Small intestine (tissue), 7 donors: ENCODE data around the gene SMARCA1. TPM values are rescaled to one million over a fixed set of nuclear protein-coding genes. Genes with fewer than 3 reads are reported as not detected.

Experiments
- DNase-seq, 2 donors: peaks; one replicate each; pipeline versions ENCODE4 v3.0.0 to v3.0.0-alpha.2; 2013
- FAIRE-seq: peaks from 2 replicates; lab custom pipeline; 2012; peaks lifted over from hg19 to GRCh38; lab: Jason Lieb, UNC
- H3K27ac ChIP-seq, 3 donors: one replicate each; pipeline ENCODE4 v1.5.1; 2013; ENCODE audit warnings: low read length in 2 of 3, mild to moderate bottlenecking in 2 of 3, control low read depth in 1 of 3, inconsistent platforms in 1 of 3, low read depth in 1 of 3, moderate library complexity in 1 of 3
- H3K27me3 ChIP-seq, 3 donors: one replicate each; pipeline ENCODE4 v1.6.1; 2013; ENCODE audit warnings: low read length in 3 of 3, inconsistent platforms in 1 of 3; ENCODE audit not compliant: control insufficient read depth in 3 of 3, insufficient read depth in 3 of 3
- H3K36me3 ChIP-seq, 3 donors: one replicate each; pipeline ENCODE4 v1.6.1; 2013; ENCODE audit warnings: low read length in 3 of 3, inconsistent platforms in 1 of 3, low read depth in 1 of 3, mild to moderate bottlenecking in 1 of 3, moderate library complexity in 1 of 3; ENCODE audit not compliant: control insufficient read depth in 3 of 3, insufficient read depth in 2 of 3
- H3K4me1 ChIP-seq, 3 donors: one replicate each; pipeline ENCODE4 v1.6.1; 2013; ENCODE audit warnings: low read length in 2 of 3, inconsistent platforms in 1 of 3, low read depth in 1 of 3, mild to moderate bottlenecking in 1 of 3, moderate library complexity in 1 of 3; ENCODE audit not compliant: control insufficient read depth in 3 of 3, insufficient read depth in 2 of 3
- H3K4me3 ChIP-seq, 3 donors: one replicate each; pipeline ENCODE4 v1.5.1; 2013; ENCODE audit warnings: low read length in 3 of 3, control low read depth in 1 of 3, inconsistent platforms in 1 of 3, low read depth in 1 of 3, mild to moderate bottlenecking in 1 of 3, moderate library complexity in 1 of 3
- H3K9me3 ChIP-seq, 2 donors: one replicate each; pipeline ENCODE4 v1.6.1; 2013; ENCODE audit warnings: low read depth in 1 of 2, low read length in 1 of 2; ENCODE audit not compliant: control insufficient read depth in 2 of 2, insufficient read depth in 1 of 2
- WGBS, 3 donors: extraction: QIAGEN DNeasy Blood & Tissue Kit; methylation state at CpG; one replicate each; pipeline ENCODE4 v1.1.7; 2013; 5-methylcytosine and 5-hydroxymethylcytosine counted together
- polyA plus RNA-seq, 4 donors: library from polyadenylated mRNA; stranded (reverse) in 3 of 4; unstranded in 1 of 4; fragments of 200-250 nt in 3 of 4; fragments of 120-200 nt in 1 of 4; gene quantifications; one replicate each; pipeline versions ENCODE4 v1.2.1 to v1.2.3, GENCODE V29; 2013
- donor health status: healthy with polysubstance abuse.
- donor health status: control.
- donor health status: control.
- donor health status: Bipolar disorder and iron deficiency.
- donor health status: healthy.

SMARCA1 gene
- polyA plus RNA-seq, 4 donors, result 0.67 to 35.1 (median 4.9) TPM

GRCh38 chrX:129540068-129540653, 16.9 kb upstream of the SMARCA1 start, which contains the start of gene OCRL:
TSS of gene OCRL (plus strand) at chrX:129540259. CDS start at chrX:129540440, 181 bp downstream.
- Histone ChIP-seq H3K27me3 (no peaks in the 10 kb centered on the region), H3K4me1 (peaks cover 0 to 3% (median 0%) of the 10 kb centered on the region in 3 donors), H3K4me3 (peak within 1 kb of the TSS; percentile 57 to 65 (median 62)), H3K36me3 (no peaks in the 10 kb centered on the region), H3K9me3 (no peaks in the 10 kb centered on the region), H3K27ac (peak within 1 kb of the TSS; percentile 43 to 78 (median 77))
- DNase-seq, result peak; percentile 63 to 77
- no peak for FAIRE-seq
- WGBS, 3 donors, result 1 to 30% (median 10%) methylated on average over 25 to 48 of the region's 60 CpGs

DNA sequence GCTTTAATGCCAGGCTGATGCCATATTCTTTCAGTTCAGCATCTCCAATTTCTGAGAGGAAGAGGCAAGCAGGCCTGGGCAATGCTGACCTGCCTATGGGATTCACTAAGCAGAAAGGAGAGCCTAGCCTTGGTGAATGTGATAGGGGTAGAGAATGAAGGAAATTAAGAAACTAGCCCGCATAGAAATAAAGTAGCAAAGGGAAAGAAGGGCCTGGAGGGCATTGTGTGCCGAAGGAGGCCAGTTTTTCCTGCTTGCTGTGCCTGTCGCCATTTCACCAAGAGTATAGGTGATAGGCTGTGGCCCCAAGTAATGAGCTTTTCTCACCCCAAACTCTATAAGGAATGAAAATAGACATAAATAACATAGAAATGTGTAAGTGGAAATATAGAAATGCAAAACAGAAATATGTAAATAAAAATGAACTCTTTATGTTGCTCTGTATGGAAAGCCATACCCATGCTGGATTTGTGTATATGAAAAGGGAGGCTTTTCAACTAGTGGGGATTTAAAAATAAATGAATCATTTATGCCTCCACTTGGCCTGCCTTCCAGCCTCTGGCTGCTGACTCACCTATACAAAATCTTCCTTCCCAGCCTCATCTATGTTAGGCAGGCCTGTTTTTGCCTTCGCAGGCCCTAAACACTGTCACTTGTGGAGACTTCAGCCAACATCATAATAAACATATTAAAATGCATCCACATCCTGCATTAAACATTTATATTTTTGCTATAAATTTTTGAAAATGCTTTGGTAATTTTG, 11.7 kb upstream of the SMARCA1 start:
- Histone ChIP-seq H3K27ac (no peak overlapping the region), H3K36me3 (no peaks in the 10 kb centered on the region), H3K4me1 (no peaks in the 10 kb centered on the region), H3K27me3 (no peaks in the 10 kb centered on the region), H3K4me3 (no peak overlapping the region), H3K9me3 (no peaks in the 10 kb centered on the region)
- FAIRE-seq (no peak), DNase-seq (no peak)
- WGBS, 3 donors, result 77 to 94% (median 87%) methylated on average over 4 of the region's 4 CpGs

DNA sequence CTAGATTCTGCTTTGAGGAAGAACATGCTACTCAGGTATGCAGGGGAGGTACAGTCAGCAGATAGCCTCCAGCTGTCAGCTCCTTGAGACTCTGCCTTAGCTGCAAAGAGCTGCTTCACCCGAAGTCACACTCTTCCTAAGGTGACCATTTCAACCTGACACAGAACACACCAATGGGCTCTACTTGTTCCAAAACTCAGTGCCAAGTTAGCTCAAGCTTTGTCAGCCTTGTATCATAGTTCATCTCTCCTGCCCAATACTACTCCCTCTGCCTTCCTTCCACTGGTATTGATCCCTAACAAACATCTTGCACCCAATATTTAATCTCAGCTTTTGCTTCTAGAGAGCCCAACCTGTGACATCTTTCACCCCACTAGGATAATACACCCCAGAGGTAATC, 7.8 kb upstream of the SMARCA1 start:
- no peak for DNase-seq
- Histone ChIP-seq H3K4me1 (no peaks in the 10 kb centered on the region), H3K36me3 (no peaks in the 10 kb centered on the region), H3K9me3 (no peaks in the 10 kb centered on the region), H3K4me3 (no peak overlapping the region), H3K27ac (no peak overlapping the region), H3K27me3 (no peaks in the 10 kb centered on the region)
- FAIRE-seq, result no peak
- 60 to 70% (median 64%) methylated on average over 1 of the region's 1 CpG for whole genome bisulfite sequencing, 3 donors

GRCh38 chrX:129530410-129530809, 7.1 kb upstream of the SMARCA1 start:
- H3K4me3 ChIP-seq, result no peak overlapping the region
- H3K9me3 ChIP-seq, result no peaks in the 10 kb centered on the region
- no peak for DNase-seq
- WGBS, 3 donors, result 70 to 93% (median 89%) methylated on average over 5 of the region's 5 CpGs
- no peaks in the 10 kb centered on the region for H3K36me3 ChIP-seq
- H3K27ac ChIP-seq, result no peak overlapping the region
- FAIRE-seq, result no peak
- H3K4me1 ChIP-seq, result no peaks in the 10 kb centered on the region
- H3K27me3 ChIP-seq, result no peaks in the 10 kb centered on the region

DNA sequence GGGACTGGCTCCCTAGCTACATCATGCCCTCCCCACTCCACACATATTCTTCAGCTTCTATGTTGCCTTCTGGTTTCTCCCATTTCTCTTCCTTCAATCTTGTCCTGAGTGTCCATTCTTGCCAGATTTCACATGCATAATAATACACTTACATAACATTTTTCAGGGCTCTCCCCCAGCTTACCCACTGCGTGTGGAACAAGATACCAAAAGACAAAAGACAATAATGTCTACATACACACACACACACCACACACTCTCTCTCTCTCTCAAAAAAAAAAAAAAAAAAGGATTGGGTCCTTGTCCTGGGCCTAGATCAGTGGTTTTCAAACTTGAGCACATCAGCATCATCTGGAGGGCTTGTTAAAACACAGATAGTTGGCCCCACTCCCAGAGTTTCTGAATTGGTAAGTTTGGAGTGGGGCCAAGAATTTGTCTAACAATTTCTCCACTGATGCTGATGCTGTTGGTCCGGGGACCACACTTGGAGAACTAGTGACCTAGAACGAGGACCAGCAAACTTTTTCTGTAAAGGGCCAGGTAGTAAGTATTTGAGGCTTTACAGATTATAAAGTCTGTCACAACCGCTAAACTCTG, 6.5 kb upstream of the SMARCA1 start:
- Histone ChIP-seq H3K4me3 (no peak overlapping the region), H3K9me3 (no peaks in the 10 kb centered on the region), H3K27me3 (no peaks in the 10 kb centered on the region), H3K36me3 (no peaks in the 10 kb centered on the region), H3K4me1 (no peaks in the 10 kb centered on the region), H3K27ac (no peak overlapping the region)
- DNase-seq, result no peak
- WGBS, 3 donors, result 64 to 77% (median 66%) methylated on average over 4 of the region's 4 CpGs
- no peak for FAIRE-seq

DNA sequence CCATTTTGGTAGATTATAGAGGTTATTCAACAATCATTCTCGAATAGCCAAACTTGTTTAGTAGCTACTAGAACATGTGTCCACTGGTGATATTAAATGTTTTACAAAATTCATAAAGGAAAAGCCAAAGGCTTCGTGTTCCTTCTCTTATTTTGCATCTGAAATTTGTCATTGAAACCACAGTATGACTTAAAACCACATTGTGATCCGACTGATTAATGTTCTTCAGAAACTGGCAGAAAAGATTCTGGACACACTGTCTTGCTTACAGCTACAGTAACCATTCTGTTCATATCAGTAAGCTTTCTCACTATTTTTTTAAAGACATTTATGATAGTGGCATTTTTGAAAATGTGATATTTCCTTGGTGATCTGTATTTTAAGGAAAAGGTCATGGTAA, 2.6 kb upstream of the SMARCA1 start:
- no peak overlapping the region for H3K4me3 ChIP-seq
- no peaks in the 10 kb centered on the region for H3K4me1 ChIP-seq
- 51 to 66% (median 65%) methylated on average over 3 of the region's 3 CpGs for WGBS, 3 donors
- DNase-seq (no peak), FAIRE-seq (no peak)
- no peaks in the 10 kb centered on the region for H3K36me3 ChIP-seq
- no peaks in the 10 kb centered on the region for H3K9me3 ChIP-seq
- H3K27ac ChIP-seq, result no peak overlapping the region
- no peaks in the 10 kb centered on the region for H3K27me3 ChIP-seq

DNA sequence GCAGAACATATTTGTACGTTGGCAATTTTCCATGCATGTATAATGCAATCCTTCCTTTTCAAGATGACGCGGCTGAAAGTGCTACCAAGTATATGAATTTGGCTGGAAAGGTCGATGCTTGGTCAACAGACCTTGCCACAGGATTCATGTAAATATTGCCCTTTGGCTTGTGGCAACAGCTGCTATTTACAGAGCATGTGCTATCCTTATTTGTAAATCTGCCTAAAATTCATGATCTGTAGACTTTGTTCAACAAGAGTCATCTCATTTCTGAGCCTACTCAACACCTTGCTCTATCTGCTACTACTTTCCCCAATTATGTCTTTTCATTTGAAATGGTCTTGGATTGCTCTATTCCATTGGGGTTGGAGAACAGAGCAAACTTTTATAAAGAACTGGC, 1.9 kb upstream of the SMARCA1 start:
- FAIRE-seq (no peak), DNase-seq (no peak)
- Histone ChIP-seq H3K27ac (no peak overlapping the region), H3K4me1 (no peaks in the 10 kb centered on the region), H3K36me3 (no peaks in the 10 kb centered on the region), H3K27me3 (no peaks in the 10 kb centered on the region), H3K4me3 (no peak overlapping the region), H3K9me3 (no peaks in the 10 kb centered on the region)
- 57 to 65% (median 60%) methylated on average over 4 of the region's 4 CpGs for WGBS, 3 donors

- FAIRE-seq, result no peak
- H3K9me3 ChIP-seq, result no peaks in the 10 kb centered on the region
- no peaks in the 10 kb centered on the region for H3K27me3 ChIP-seq
- no peak overlapping the region for H3K4me3 ChIP-seq
- H3K4me1 ChIP-seq, result no peaks in the 10 kb centered on the region
- WGBS, 3 donors, result 68 to 81% (median 77%) methylated on average over 3 of the region's 3 CpGs
- no peak overlapping the region for H3K27ac ChIP-seq
- DNase-seq, result no peak
- no peaks in the 10 kb centered on the region for H3K36me3 ChIP-seq
Observed at GRCh38 chrX:129524250-129524850, 1.1 kb upstream of the SMARCA1 start.
